PC-9 (cell line): ENCODE results near the gene MOSPD3. TPM values are rescaled to one million over a fixed set of nuclear protein-coding genes. Genes with fewer than 3 reads are reported as not detected.
A peak's percentile ranks its signal among the peaks of the same experiment; 100 is the strongest.

ENCODE experiments used
- BruUV-seq: library from RNA; stranded (reverse); fragments of 400-500 nt; replicated peaks from 2 replicates; lab custom pipeline; 2021; lab: Mats Ljungman, UMichigan
- CTCF ChIA-PET: fragments of 300-600 bp; sonication (Branson Sonifier 250); formaldehyde crosslinking; loops from one replicate; lab custom pipeline; 2022; ENCODE audit warnings: antibody characterized with exemption; lab: Charles Lee
- POLR2A ChIA-PET: fragments of 300-600 bp; sonication (Branson Sonifier 250); formaldehyde crosslinking; loops from one replicate; lab custom pipeline; 2022; ENCODE audit warnings: antibody characterized with exemption; ENCODE audit not compliant: unreplicated experiment; lab: Charles Lee
- DNase-seq, 2 experiments: peaks; one replicate each; pipeline versions ENCODE4 v3.0.0 to v3.0.0-alpha.2; 2015 to 2022; ENCODE audit warnings: mixed read lengths in 1 of 2
- H2AFZ ChIP-seq: fragments of 200-600 bp; sonication (generic); 2 replicates; pipeline ENCODE4 v1.8.1; 2017; ENCODE audit warnings: antibody characterized with exemption
- H3F3A ChIP-seq: fragments of 200-600 bp; sonication (generic); 2 replicates; pipeline ENCODE4 v1.8.1; 2017; ENCODE audit warnings: antibody characterized with exemption, mild to moderate bottlenecking, low read depth; ENCODE audit not compliant: insufficient read depth
- H3K27ac ChIP-seq: fragments of 200-600 bp; sonication (generic); 2 replicates; pipeline ENCODE4 v1.6.1; 2016; ENCODE audit warnings: mixed run types
- H3K27me3 ChIP-seq: fragments of 200-600 bp; sonication (generic); 2 replicates; pipeline ENCODE4 v1.6.1; 2016; ENCODE audit warnings: low read depth, mixed run types; ENCODE audit not compliant: insufficient read depth
- H3K36me3 ChIP-seq: fragments of 200-600 bp; sonication (generic); 2 replicates; pipeline ENCODE4 v1.6.1; 2016; ENCODE audit warnings: low read depth, mixed run types
- H3K4me1 ChIP-seq: fragments of 200-600 bp; sonication (generic); replicated peaks from 2 replicates; pipeline ENCODE4 v1.6.1; 2016; ENCODE audit warnings: mixed run types; ENCODE audit not compliant: insufficient read depth
- H3K4me2 ChIP-seq: fragments of 200-600 bp; sonication (generic); 2 replicates; pipeline ENCODE4 v1.6.1; 2017; ENCODE audit warnings: mixed run types
- H3K4me3 ChIP-seq: fragments of 200-600 bp; sonication (generic); 2 replicates; pipeline ENCODE4 v1.6.1; 2016; ENCODE audit warnings: mixed run types
- H3K79me2 ChIP-seq: fragments of 200-600 bp; sonication (generic); 2 replicates; pipeline ENCODE4 v1.6.1; 2017; ENCODE audit warnings: low read depth, mixed run types
- H3K9me2 ChIP-seq: fragments of 200-600 bp; sonication (generic); 2 replicates; pipeline ENCODE4 v1.8.1; 2017; ENCODE audit warnings: mild to moderate bottlenecking; ENCODE audit not compliant: insufficient read depth
- H3K9me3 ChIP-seq: fragments of 200-600 bp; sonication (generic); 2 replicates; pipeline ENCODE4 v1.8.1; 2016; ENCODE audit warnings: low read depth; ENCODE audit not compliant: insufficient read depth
- H4K20me1 ChIP-seq: fragments of 200-600 bp; sonication (generic); 2 replicates; pipeline ENCODE4 v1.8.1; 2017; ENCODE audit not compliant: insufficient read depth
- EZH2 ChIP-seq: fragments of 200-600 bp; sonication (generic); IDR thresholded peaks from 2 replicates; pipeline ENCODE4 v1.8.0; 2017; ENCODE audit warnings: antibody characterized with exemption, low read depth
- intact Hi-C: fragments of 100-400 bp; cut with micrococcal nuclease; formaldehyde crosslinking; loops from one replicate; pipeline ENCODE4 v1.10.0; 2022; ENCODE audit not compliant: unreplicated experiment
- total RNA-seq: library from RNA; stranded (reverse); gene quantifications from 2 replicates; pipeline ENCODE4 v1.2.3, GENCODE V29; 2021
- TF ChIP-seq, protein P1 (sequence below): fragments of 200-600 bp; sonication (generic); conservative IDR thresholded peaks from 2 replicates; pipeline ENCODE4 v1.6.1; 2017; ENCODE audit warnings: mixed run types, antibody characterized with exemption, mild to moderate bottlenecking, moderate library complexity

The MOSPD3 gene
- total RNA-seq, 1 experiment from 2014 or later = 38.1 TPM

DNA sequence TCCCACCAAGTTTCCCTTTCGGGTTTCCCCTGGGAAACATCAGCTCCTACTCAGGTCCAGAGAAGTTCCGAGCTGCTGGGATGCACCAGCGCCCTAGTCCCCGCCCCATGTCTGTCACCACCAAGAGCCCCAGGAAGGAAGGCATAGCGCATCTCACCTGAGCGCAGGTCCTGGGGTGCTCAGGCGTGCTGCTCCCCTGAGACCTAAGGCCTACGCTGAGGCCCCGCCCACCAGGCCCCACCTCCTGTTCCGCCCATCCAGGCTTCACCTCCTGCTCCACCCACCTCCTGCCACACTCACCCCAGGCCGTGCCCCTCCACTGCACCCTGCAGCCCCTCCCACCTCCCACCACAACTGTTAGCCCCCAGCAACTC, 30.2 kb downstream of the MOSPD3 start:
- H3K27me3 ChIP-seq = no peaks in the 10 kb centered on the region
- CTCF ChIA-PET = interaction anchor here (0.9 kb wide), 1 partner anchor 49 kb away, joined by 3 read pairs; no protein-coding TSS in a partner anchor
- H3F3A ChIP-seq = peaks cover 7% of the 10 kb centered on the region; the same call in 1 of the 2 replicates
- TF ChIP-seq, protein P1, sequence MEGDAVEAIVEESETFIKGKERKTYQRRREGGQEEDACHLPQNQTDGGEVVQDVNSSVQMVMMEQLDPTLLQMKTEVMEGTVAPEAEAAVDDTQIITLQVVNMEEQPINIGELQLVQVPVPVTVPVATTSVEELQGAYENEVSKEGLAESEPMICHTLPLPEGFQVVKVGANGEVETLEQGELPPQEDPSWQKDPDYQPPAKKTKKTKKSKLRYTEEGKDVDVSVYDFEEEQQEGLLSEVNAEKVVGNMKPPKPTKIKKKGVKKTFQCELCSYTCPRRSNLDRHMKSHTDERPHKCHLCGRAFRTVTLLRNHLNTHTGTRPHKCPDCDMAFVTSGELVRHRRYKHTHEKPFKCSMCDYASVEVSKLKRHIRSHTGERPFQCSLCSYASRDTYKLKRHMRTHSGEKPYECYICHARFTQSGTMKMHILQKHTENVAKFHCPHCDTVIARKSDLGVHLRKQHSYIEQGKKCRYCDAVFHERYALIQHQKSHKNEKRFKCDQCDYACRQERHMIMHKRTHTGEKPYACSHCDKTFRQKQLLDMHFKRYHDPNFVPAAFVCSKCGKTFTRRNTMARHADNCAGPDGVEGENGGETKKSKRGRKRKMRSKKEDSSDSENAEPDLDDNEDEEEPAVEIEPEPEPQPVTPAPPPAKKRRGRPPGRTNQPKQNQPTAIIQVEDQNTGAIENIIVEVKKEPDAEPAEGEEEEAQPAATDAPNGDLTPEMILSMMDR = no peak
- no peak for TF ChIP-seq EZH2
- H3K4me1 ChIP-seq = no peaks in the 10 kb centered on the region
- H4K20me1 ChIP-seq = no peaks in the 10 kb centered on the region
- POLR2A ChIA-PET = no interaction called here
- H3K9me2 ChIP-seq = no peaks in the 10 kb centered on the region
- BruUV-seq = no TSS peak
- intact Hi-C loops = no loop called here
- no peaks in the 10 kb centered on the region for H3K79me2 ChIP-seq
- no peaks in the 10 kb centered on the region for H3K36me3 ChIP-seq
- H2AFZ ChIP-seq = no peak overlapping the region
- no peaks in the 10 kb centered on the region for H3K9me3 ChIP-seq
- no peak overlapping the region for H3K27ac ChIP-seq
- no peak overlapping the region for H3K4me2 ChIP-seq
- no peak overlapping the region for H3K4me3 ChIP-seq
- DNase-seq = peak in 1 of 2 experiments; percentile 39

GRCh38 chr7:100649826-100650565, 37.7 kb downstream of the MOSPD3 start:
- Histone ChIP-seq H3K27ac (no peak overlapping the region), H3K4me1 (peaks cover 17% of the 10 kb centered on the region), H3K4me3 (no peak overlapping the region), H3K9me2 (no peaks in the 10 kb centered on the region), H4K20me1 (no peaks in the 10 kb centered on the region), H3K27me3 (no peaks in the 10 kb centered on the region), H3K36me3 (no peaks in the 10 kb centered on the region), H3K4me2 (peak overlapping the region; percentile 33), H2AFZ (no peak overlapping the region), H3K79me2 (no peaks in the 10 kb centered on the region), H3F3A (peaks cover 27% of the 10 kb centered on the region; the same call in 1 of the 2 replicates), H3K9me3 (no peaks in the 10 kb centered on the region)
- CTCF ChIA-PET = interaction anchor here (0.5 kb wide), 1 partner anchor 467 kb away, joined by 3 read pairs; no protein-coding TSS in a partner anchor
- BruUV-seq = no TSS peak
- peak; percentile 49 to 80 for DNase-seq
- no peak for TF ChIP-seq EZH2
- TF ChIP-seq, protein P1 = no peak
- intact Hi-C loops = no loop called here
- POLR2A ChIA-PET = interaction anchor here (0.5 to 0.7 kb wide), 3 partner anchors 24 to 96 kb away, joined by 3 to 5 read pairs (median 5); partner anchors contain the start of gene MOSPD3

- ChIA-PET CTCF (no interaction called here), POLR2A (no interaction called here)
- Histone ChIP-seq H3K9me3 (no peaks in the 10 kb centered on the region), H3K4me3 (no peak overlapping the region), H2AFZ (no peak overlapping the region), H3F3A (peaks cover 23% of the 10 kb centered on the region; the same call in 1 of the 2 replicates), H3K27me3 (no peaks in the 10 kb centered on the region), H3K9me2 (no peaks in the 10 kb centered on the region), H3K27ac (no peak overlapping the region), H3K4me1 (peaks cover 11% of the 10 kb centered on the region), H3K4me2 (no peak overlapping the region), H3K36me3 (no peaks in the 10 kb centered on the region), H3K79me2 (no peaks in the 10 kb centered on the region), H4K20me1 (no peaks in the 10 kb centered on the region)
- no peak for DNase-seq
- no TSS peak for BruUV-seq
- intact Hi-C loops = no loop called here
- no peak for TF ChIP-seq EZH2
- TF ChIP-seq, protein P1 = no peak
These were observed 42.8 kb downstream of the MOSPD3 start for GRCh38 chr7:100654908-100655831.
